Sigmoid colon (tissue), 4 donors: ENCODE measurements around the gene PRDX2.

Experiments
- CTCF ChIP-seq, 4 experiments: fragments of 450-650 bp in 3 of 4; fragments of 200-600 bp in 1 of 4; IDR thresholded peaks; one replicate each; pipeline ENCODE4 v1.5.1; 2016 to 2019; ENCODE audit warnings: antibody characterized with exemption in 4 of 4, mild to moderate bottlenecking in 3 of 4, moderate library complexity in 2 of 4
- EP300 ChIP-seq, 4 donors: sonication (generic); formaldehyde crosslinking; IDR thresholded peaks; one replicate each; pipeline ENCODE4 v1.6.1; 2017; ENCODE audit warnings: antibody characterized with exemption in 4 of 4
- POLR2A ChIP-seq, 2 donors: fragments of 450-650 bp; IDR thresholded peaks; one replicate each; pipeline ENCODE4 v1.6.1; 2016; ENCODE audit warnings: antibody characterized with exemption in 2 of 2, mild to moderate bottlenecking in 2 of 2, moderate library complexity in 2 of 2
- POLR2AphosphoS5 ChIP-seq, 4 donors: sonication (generic); formaldehyde crosslinking; IDR thresholded peaks; one replicate each; pipeline ENCODE4 v1.6.1; 2017; ENCODE audit warnings: antibody characterized with exemption in 4 of 4

- TF ChIP-seq CTCF (IDR thresholded peaks at IDR 0.05) (no peak), EP300 (IDR thresholded peaks at IDR 0.05) (no peak), POLR2AphosphoS5 (IDR thresholded peaks at IDR 0.05) (no peak), POLR2A (IDR thresholded peaks at IDR 0.05) (no peak)
Measured at GRCh38 chr19:12802267-12803106, 887 bp upstream of the PRDX2 start.
